IMR-90 (cell line): ENCODE results near the gene ZNF646.

Experiments
- MAFK ChIP-seq: IDR thresholded peaks from 2 replicates; pipeline ENCODE4 v1.6.1; 2012; ENCODE audit warnings: low read depth, low read length, improper control_type of control experiment
- MXI1 ChIP-seq: IDR thresholded peaks from 2 replicates; pipeline ENCODE4 v1.6.1; 2012; ENCODE audit warnings: low read depth, mild to moderate bottlenecking, low read length, moderate library complexity, borderline replicate concordance
- POLR2A ChIP-seq: IDR thresholded peaks from 2 replicates; pipeline ENCODE4 v1.6.1; 2012; ENCODE audit warnings: mild to moderate bottlenecking, low read depth, low read length
- RAD21 ChIP-seq: IDR thresholded peaks from 2 replicates; pipeline ENCODE4 v1.6.1; 2012; ENCODE audit warnings: low read length, improper control_type of control experiment
- RFX5 ChIP-seq: IDR thresholded peaks from 2 replicates; pipeline ENCODE4 v1.8.0; 2012; ENCODE audit warnings: low read depth, mild to moderate bottlenecking, low read length, moderate library complexity
- TF ChIP-seq, protein P1 (sequence below): conservative IDR thresholded peaks from 2 replicates; pipeline ENCODE4 v1.5.1; 2012; ENCODE audit warnings: mild to moderate bottlenecking, low read depth, low read length, improper control_type of control experiment
- TF ChIP-seq, protein P2 (sequence below): fragments of 150-350 bp; IDR thresholded peaks from 2 replicates; pipeline ENCODE4 v1.6.1; 2017; ENCODE audit warnings: mild to moderate bottlenecking, antibody characterized with exemption, low read length, low read depth

DNA sequence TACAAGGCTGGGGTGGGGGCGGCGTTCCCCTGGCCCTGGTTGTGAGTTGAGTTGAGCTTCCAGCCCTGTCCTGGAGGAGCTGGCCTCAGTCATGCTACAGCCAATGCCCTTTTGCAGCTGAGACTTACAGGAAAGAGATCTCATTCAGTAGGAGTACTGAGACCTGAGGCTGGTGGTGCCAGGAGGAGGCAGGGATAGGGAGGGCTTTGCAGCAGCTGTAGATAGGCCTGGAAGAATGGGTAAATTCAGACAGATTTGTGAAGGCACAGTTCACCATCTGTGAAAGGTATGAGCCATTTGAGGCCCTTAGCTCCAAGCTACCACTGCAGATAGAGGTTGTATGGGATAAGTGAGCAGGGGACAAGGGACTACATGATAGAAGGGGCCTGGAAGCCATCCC lies 35.2 kb upstream of the ZNF646 start:
- TF ChIP-seq, protein P1, sequence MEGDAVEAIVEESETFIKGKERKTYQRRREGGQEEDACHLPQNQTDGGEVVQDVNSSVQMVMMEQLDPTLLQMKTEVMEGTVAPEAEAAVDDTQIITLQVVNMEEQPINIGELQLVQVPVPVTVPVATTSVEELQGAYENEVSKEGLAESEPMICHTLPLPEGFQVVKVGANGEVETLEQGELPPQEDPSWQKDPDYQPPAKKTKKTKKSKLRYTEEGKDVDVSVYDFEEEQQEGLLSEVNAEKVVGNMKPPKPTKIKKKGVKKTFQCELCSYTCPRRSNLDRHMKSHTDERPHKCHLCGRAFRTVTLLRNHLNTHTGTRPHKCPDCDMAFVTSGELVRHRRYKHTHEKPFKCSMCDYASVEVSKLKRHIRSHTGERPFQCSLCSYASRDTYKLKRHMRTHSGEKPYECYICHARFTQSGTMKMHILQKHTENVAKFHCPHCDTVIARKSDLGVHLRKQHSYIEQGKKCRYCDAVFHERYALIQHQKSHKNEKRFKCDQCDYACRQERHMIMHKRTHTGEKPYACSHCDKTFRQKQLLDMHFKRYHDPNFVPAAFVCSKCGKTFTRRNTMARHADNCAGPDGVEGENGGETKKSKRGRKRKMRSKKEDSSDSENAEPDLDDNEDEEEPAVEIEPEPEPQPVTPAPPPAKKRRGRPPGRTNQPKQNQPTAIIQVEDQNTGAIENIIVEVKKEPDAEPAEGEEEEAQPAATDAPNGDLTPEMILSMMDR: no peak
- TF ChIP-seq POLR2A (no peak), MAFK (no peak), RFX5 (no peak), RAD21 (no peak), MXI1 (no peak)
- TF ChIP-seq, protein P2, sequence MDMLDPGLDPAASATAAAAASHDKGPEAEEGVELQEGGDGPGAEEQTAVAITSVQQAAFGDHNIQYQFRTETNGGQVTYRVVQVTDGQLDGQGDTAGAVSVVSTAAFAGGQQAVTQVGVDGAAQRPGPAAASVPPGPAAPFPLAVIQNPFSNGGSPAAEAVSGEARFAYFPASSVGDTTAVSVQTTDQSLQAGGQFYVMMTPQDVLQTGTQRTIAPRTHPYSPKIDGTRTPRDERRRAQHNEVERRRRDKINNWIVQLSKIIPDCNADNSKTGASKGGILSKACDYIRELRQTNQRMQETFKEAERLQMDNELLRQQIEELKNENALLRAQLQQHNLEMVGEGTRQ: no peak
